ENCODE measurements around the gene RMND5A.
A peak's percentile ranks its signal among the peaks of the same experiment; 100 is the strongest.

The RMND5A gene

GRCh38 chr2:86770816-86771301, 50.8 kb downstream of the RMND5A start:
- Histone ChIP-seq H4K20me1 (peaks cover 14 to 88% (median 28%) of the 10 kb centered on the region in 11 experiments; a peak in 18 of 22 replicates), H3K4me2 (peak overlapping the region in 1 of 11 experiments; percentile 6; a peak in 2 of 22 replicates), H3K9me3 (replicated peaks in 1 of 11) (no peaks in the 10 kb centered on the region), H3K4me3 (no peak overlapping the region), H3K9ac (no peak overlapping the region), H3K27ac (no peak overlapping the region), H3K4me1 (peaks cover 11 to 26% (median 21%) of the 10 kb centered on the region in 10 experiments), H3K27me3 (no peaks in the 10 kb centered on the region), H3K36me3 (peaks cover 94 to 100% (median 100%) of the 10 kb centered on the region in 11 experiments)
- TF ChIP-seq Cebpa-rat (IDR thresholded peaks at IDR 0.05), result no peak

- peaks cover 10 to 76% (median 25%) of the 10 kb centered on the region in 11 experiments; a peak in 18 of 22 replicates for H4K20me1 ChIP-seq
- no peak overlapping the region for H3K9ac ChIP-seq
- no peak overlapping the region for H3K27ac ChIP-seq
- peaks cover 11 to 26% (median 21%) of the 10 kb centered on the region in 10 experiments for H3K4me1 ChIP-seq
- no peaks in the 10 kb centered on the region for H3K27me3 ChIP-seq
- peaks cover 83 to 100% (median 96%) of the 10 kb centered on the region in 11 experiments for H3K36me3 ChIP-seq
- no peak overlapping the region for H3K4me3 ChIP-seq
- no peaks in the 10 kb centered on the region for H3K9me3 ChIP-seq (replicated peaks in 1 of 11)
- H3K4me2 ChIP-seq, result peak overlapping the region in 8 of 11 experiments; percentile 41 to 65 (median 53); a peak in 15 of 22 replicates
- no peak for TF ChIP-seq Cebpa-rat (IDR thresholded peaks at IDR 0.05)
These were observed 52.5 kb downstream of the RMND5A start for GRCh38 chr2:86772611-86773010.

- no peak for TF ChIP-seq Cebpa-rat (IDR thresholded peaks at IDR 0.05)
- H3K27ac ChIP-seq, result no peak overlapping the region
- H3K4me3 ChIP-seq, result no peak overlapping the region
- peaks cover 67 to 81% (median 74%) of the 10 kb centered on the region in 11 experiments for H3K36me3 ChIP-seq
- no peaks in the 10 kb centered on the region for H3K9me3 ChIP-seq (replicated peaks in 1 of 11)
- H3K4me1 ChIP-seq, result peaks cover 8 to 26% (median 22%) of the 10 kb centered on the region in 10 experiments; a peak in 19 of 20 replicates
- H3K4me2 ChIP-seq, result no peak overlapping the region
- H4K20me1 ChIP-seq, result peaks cover 0 to 53% (median 12%) of the 10 kb centered on the region in 11 experiments; a peak in 13 of 22 replicates
- no peak overlapping the region for H3K9ac ChIP-seq
- no peaks in the 10 kb centered on the region for H3K27me3 ChIP-seq
These were observed 54.8 kb downstream of the RMND5A start for GRCh38 chr2:86774862-86775261.

- H3K9ac ChIP-seq, result no peak overlapping the region
- peaks cover 0 to 49% (median 11%) of the 10 kb centered on the region in 11 experiments; a peak in 13 of 22 replicates for H4K20me1 ChIP-seq
- H3K27me3 ChIP-seq, result no peaks in the 10 kb centered on the region
- no peak overlapping the region for H3K4me3 ChIP-seq
- TF ChIP-seq Cebpa-rat (IDR thresholded peaks at IDR 0.05), result no peak
- no peak overlapping the region for H3K4me2 ChIP-seq
- peaks cover 10 to 30% (median 23%) of the 10 kb centered on the region in 10 experiments for H3K4me1 ChIP-seq
- no peak overlapping the region for H3K27ac ChIP-seq
- H3K36me3 ChIP-seq, result peaks cover 63 to 76% (median 69%) of the 10 kb centered on the region in 11 experiments
- H3K9me3 ChIP-seq (replicated peaks in 1 of 11), result no peaks in the 10 kb centered on the region
These were observed 55.2 kb downstream of the RMND5A start for GRCh38 chr2:86775338-86775737.

GRCh38 chr2:86776532-86776931, 56.4 kb downstream of the RMND5A start:
- Histone ChIP-seq H3K27me3 (no peaks in the 10 kb centered on the region), H4K20me1 (peaks cover 0 to 38% (median 6%) of the 10 kb centered on the region in 11 experiments; a peak in 10 of 22 replicates), H3K36me3 (peaks cover 51 to 64% (median 57%) of the 10 kb centered on the region in 11 experiments), H3K4me1 (peaks cover 21 to 37% (median 25%) of the 10 kb centered on the region in 10 experiments), H3K9me3 (replicated peaks in 1 of 11) (no peaks in the 10 kb centered on the region), H3K9ac (no peak overlapping the region), H3K27ac (no peak overlapping the region), H3K4me2 (no peak overlapping the region), H3K4me3 (no peak overlapping the region)
- no peak for TF ChIP-seq Cebpa-rat (IDR thresholded peaks at IDR 0.05)

- H3K4me3 ChIP-seq, result no peak overlapping the region
- H4K20me1 ChIP-seq, result peaks cover 0 to 14% (median 0%) of the 10 kb centered on the region in 11 experiments; a peak in 3 of 22 replicates
- peak overlapping the region in 2 of 11 experiments; percentile 8 to 30; a peak in 2 of 22 replicates for H3K4me2 ChIP-seq
- H3K9ac ChIP-seq, result no peak overlapping the region
- no peaks in the 10 kb centered on the region for H3K27me3 ChIP-seq
- peaks cover 26 to 40% (median 33%) of the 10 kb centered on the region in 11 experiments for H3K36me3 ChIP-seq
- H3K27ac ChIP-seq, result no peak overlapping the region
- H3K4me1 ChIP-seq, result peaks cover 16 to 46% (median 27%) of the 10 kb centered on the region in 10 experiments
- no peaks in the 10 kb centered on the region for H3K9me3 ChIP-seq (replicated peaks in 1 of 11)
- TF ChIP-seq Cebpa-rat (IDR thresholded peaks at IDR 0.05), result no peak
These were observed 58.9 kb downstream of the RMND5A start for GRCh38 chr2:86778957-86779356.

GRCh38 chr2:86779971-86780370, 59.9 kb downstream of the RMND5A start:
- Histone ChIP-seq H3K4me1 (peaks cover 17 to 56% (median 29%) of the 10 kb centered on the region in 10 experiments), H4K20me1 (peaks cover 0 to 11% (median 0%) of the 10 kb centered on the region in 11 experiments; a peak in 3 of 22 replicates), H3K4me3 (no peak overlapping the region), H3K27ac (no peak overlapping the region), H3K27me3 (no peaks in the 10 kb centered on the region), H3K4me2 (peak overlapping the region in 4 of 11 experiments; percentile 35 to 65 (median 46); a peak in 4 of 22 replicates), H3K36me3 (peaks cover 16 to 30% (median 23%) of the 10 kb centered on the region in 11 experiments), H3K9ac (no peak overlapping the region), H3K9me3 (replicated peaks in 1 of 11) (no peaks in the 10 kb centered on the region)
- TF ChIP-seq Cebpa-rat (IDR thresholded peaks at IDR 0.05), result no peak

GRCh38 chr2:86781363-86781762, 61.3 kb downstream of the RMND5A start:
- Histone ChIP-seq H3K27ac (no peak overlapping the region), H3K36me3 (peaks cover 4 to 16% (median 9%) of the 10 kb centered on the region in 11 experiments; a peak in 16 of 22 replicates), H3K4me1 (peaks cover 17 to 56% (median 29%) of the 10 kb centered on the region in 10 experiments), H3K27me3 (no peaks in the 10 kb centered on the region), H3K4me3 (no peak overlapping the region), H3K9ac (no peak overlapping the region), H3K4me2 (peak overlapping the region in 10 of 11 experiments; percentile 19 to 65 (median 35); a peak in 16 of 22 replicates), H4K20me1 (peaks cover 0 to 4% (median 0%) of the 10 kb centered on the region in 11 experiments; a peak in 1 of 22 replicates), H3K9me3 (replicated peaks in 1 of 11) (no peaks in the 10 kb centered on the region)
- no peak for TF ChIP-seq Cebpa-rat (IDR thresholded peaks at IDR 0.05)

- Histone ChIP-seq H4K20me1 (0 out of 22 replicates have a peak, but pooled peaks cover 0 to 4% (median 0%) of the 10 kb centered on the region in 11 experiments), H3K9me3 (replicated peaks in 1 of 11) (no peaks in the 10 kb centered on the region), H3K36me3 (peaks cover 0 to 7% (median 0%) of the 10 kb centered on the region in 11 experiments; a peak in 1 of 22 replicates), H3K9ac (no peak overlapping the region), H3K4me2 (peak overlapping the region in 4 of 11 experiments; percentile 52 to 69 (median 64); a peak in 7 of 22 replicates), H3K4me3 (no peak overlapping the region), H3K4me1 (peaks cover 17 to 59% (median 29%) of the 10 kb centered on the region in 10 experiments), H3K27ac (no peak overlapping the region), H3K27me3 (peaks cover 0 to 4% (median 2%) of the 10 kb centered on the region in 11 experiments; a peak in 10 of 22 replicates)
- no peak for TF ChIP-seq Cebpa-rat (IDR thresholded peaks at IDR 0.05)
These were observed 62.7 kb downstream of the RMND5A start for GRCh38 chr2:86782748-86783147.

Data from BLaER1 treated with 17β-estradiol and CSF1 and Interleukin-3, amounts not matched to agents 10 nM and 100 nM (cell line).